ENCODE data around the gene BRI3BP.
"Not testable (repeated sequence)": the region's sequence is repeated elsewhere in the genome, so short reads cannot be mapped to it uniquely, and the experiment has no call there.

The BRI3BP gene

GRCh38 chr12:125065021-125065918, 71.8 kb downstream of the BRI3BP start, which contains the start of gene AACS:
AACS (plus strand) TSS chr12:125065435; CDS start chr12:125065585, 150 bp downstream.
- peak; percentile 25 to 77 (median 60) for DNase-seq (ENCODE audit: low read depth in 3 of 3, low spot score in 1 of 3)

- DNase-seq (ENCODE audit: low read depth in 3 of 3, low spot score in 1 of 3), result no peak
These were observed 72.6 kb downstream of the BRI3BP start for GRCh38 chr12:125065919-125066570.

GRCh38 chr12:125068391-125068790, 74.9 kb downstream of the BRI3BP start:
- DNase-seq (ENCODE audit: low read depth in 3 of 3, low spot score in 1 of 3), result no peak

- DNase-seq (ENCODE audit: low read depth in 3 of 3, low spot score in 1 of 3), result no peak
These were observed 76.2 kb downstream of the BRI3BP start for GRCh38 chr12:125069616-125070015.

- DNase-seq (ENCODE audit: low read depth in 3 of 3, low spot score in 1 of 3), result no peak
These were observed 76.7 kb downstream of the BRI3BP start for GRCh38 chr12:125070112-125070511.

- no peak for DNase-seq (ENCODE audit: low read depth in 3 of 3, low spot score in 1 of 3)
These were observed 77.4 kb downstream of the BRI3BP start for GRCh38 chr12:125070661-125071390.

- no peak for DNase-seq (ENCODE audit: low read depth in 3 of 3, low spot score in 1 of 3)
These were observed 78.0 kb downstream of the BRI3BP start for GRCh38 chr12:125071456-125071855.

GRCh38 chr12:125072496-125072895, 79.1 kb downstream of the BRI3BP start:
- no peak for DNase-seq (ENCODE audit: low read depth in 3 of 3, low spot score in 1 of 3)

GRCh38 chr12:125074294-125074693, 80.8 kb downstream of the BRI3BP start:
- DNase-seq (ENCODE audit: low read depth in 3 of 3, low spot score in 1 of 3), result not testable (repeated sequence)

GRCh38 chr12:125076103-125076502, 82.7 kb downstream of the BRI3BP start:
- DNase-seq (ENCODE audit: low read depth in 3 of 3, low spot score in 1 of 3), result no peak

- no peak for DNase-seq (ENCODE audit: low read depth in 3 of 3, low spot score in 1 of 3)
These were observed 85.6 kb downstream of the BRI3BP start for GRCh38 chr12:125079084-125079483.

- no peak for DNase-seq (ENCODE audit: low read depth in 3 of 3, low spot score in 1 of 3)
These were observed 86.5 kb downstream of the BRI3BP start for GRCh38 chr12:125079648-125080645.
